DOHH2 (cell line): ENCODE data around the gene PGM2.

Experiments
- CTCF ChIP-seq: fragments of 200-600 bp; sonication (generic); IDR thresholded peaks from one replicate; pipeline ENCODE4 v1.5.1; 2014; ENCODE audit warnings: antibody characterized with exemption, mild to moderate bottlenecking, low read depth, low read length; ENCODE audit not compliant: poor library complexity, severe bottlenecking
- EZH2phosphoT487 ChIP-seq: fragments of 200-600 bp; sonication (generic); IDR thresholded peaks from 2 replicates; pipeline ENCODE4 v1.6.1; 2017; ENCODE audit warnings: borderline replicate concordance, mild to moderate bottlenecking, antibody characterized with exemption, low read length, moderate library complexity, mixed read lengths

GRCh38 chr4:37812713-37813112 lies 13.8 kb upstream of the PGM2 start:
- TF ChIP-seq CTCF (no peak), EZH2phosphoT487 (no peak)
